A549 (cell line): ENCODE results near the gene CTU1. TPM values are rescaled to one million over a fixed set of nuclear protein-coding genes. Genes with fewer than 3 reads are reported as not detected.
A peak's percentile ranks its signal among the peaks of the same experiment; 100 is the strongest.

Experiments used
- ATAC-seq, 2 experiments: fragments of 200-7000 bp in 1 of 2; fragments of >200 bp in 1 of 2; cut with Nextera tagmentation in 1 of 2; cut with Tn5 transposase in 1 of 2; 3 replicates each; pipeline versions ENCODE4 v1.8.0 to v1.9.1; 2018 to 2020; ENCODE audit warnings: mild to moderate bottlenecking in 1 of 2, moderate library complexity in 1 of 2
- CTCF ChIA-PET: fragments of 300-600 bp; sonication (Branson Sonifier 250); formaldehyde crosslinking; extraction: SDS; loops from one replicate; lab custom pipeline; 2021; ENCODE audit warnings: antibody characterized with exemption, inconsistent platforms; lab: Yijun Ruan, JAX
- POLR2A ChIA-PET: fragments of 350-600 bp; formaldehyde crosslinking; extraction: SDS; loops from one replicate; lab custom pipeline; 2021; ENCODE audit warnings: antibody characterized with exemption, inconsistent platforms; lab: Yijun Ruan, JAX
- DNase-seq, 2 experiments: peaks; one replicate each; pipeline versions ENCODE4 v3.0.0 to v3.0.0-alpha.2; 2011 to 2016; ENCODE audit warnings: low read depth in 1 of 2, low spot score in 1 of 2
- FAIRE-seq: peaks from 2 replicates; lab custom pipeline; 2011; peaks lifted over from hg19 to GRCh38; lab: Jason Lieb, UNC
- H3K27ac ChIP-seq, 2 experiments: fragments of >200 bp; sonication (Bioruptor Twin); formaldehyde crosslinking; 3 replicates each; pipeline ENCODE4 v1.5.1; 2016 to 2017
- H3K4me1 ChIP-seq: fragments of >200 bp; sonication (Bioruptor Twin); formaldehyde crosslinking; 3 replicates; pipeline ENCODE4 v1.6.1; 2016
- H3K4me2 ChIP-seq: fragments of >200 bp; sonication (Bioruptor Twin); formaldehyde crosslinking; 3 replicates; pipeline ENCODE4 v1.6.1; 2016
- H3K4me3 ChIP-seq: fragments of >200 bp; sonication (Bioruptor Twin); formaldehyde crosslinking; 3 replicates; pipeline ENCODE4 v1.5.1; 2016
- H3K9me3 ChIP-seq: fragments of >200 bp; sonication (Bioruptor Twin); formaldehyde crosslinking; 3 replicates; pipeline ENCODE4 v1.6.1; 2016
- CBX2 ChIP-seq: fragments of 200-600 bp; sonication (generic); IDR thresholded peaks from 2 replicates; pipeline ENCODE4 v1.6.1; 2016; ENCODE audit warnings: low read depth, mild to moderate bottlenecking, borderline replicate concordance
- CBX8 ChIP-seq: fragments of 200-600 bp; sonication (generic); IDR thresholded peaks from 2 replicates; pipeline ENCODE4 v1.6.1; 2016
- CHD4 ChIP-seq: fragments of 200-600 bp; sonication (generic); IDR thresholded peaks from 2 replicates; pipeline ENCODE4 v1.6.1; 2016; ENCODE audit warnings: antibody characterized with exemption, mild to moderate bottlenecking, borderline replicate concordance
- EHF ChIP-seq: fragments of 250-450 bp; sonication (Bioruptor Pico); IDR thresholded peaks from 2 replicates; pipeline ENCODE4 v1.5.0; 2020; ENCODE audit warnings: mild to moderate bottlenecking
- FOSL2 ChIP-seq, 2 experiments: fragments of 450-650 bp in 1 of 2; fragments of >200 bp in 1 of 2; sonication (Bioruptor Twin) in 1 of 2; formaldehyde crosslinking; IDR thresholded peaks; 2 replicates each; pipeline versions ENCODE4 v1.5.0 to v1.6.1; 2016 to 2020; ENCODE audit warnings: mild to moderate bottlenecking in 1 of 2, moderate library complexity in 1 of 2
- FOXS1 ChIP-seq: fragments of 250-450 bp; sonication (Bioruptor Pico); IDR thresholded peaks from 2 replicates; pipeline ENCODE4 v1.5.0; 2020; ENCODE audit warnings: mild to moderate bottlenecking, moderate library complexity
- GATA3 ChIP-seq: IDR thresholded peaks from 2 replicates; pipeline ENCODE4 v1.6.1; 2012; ENCODE audit warnings: borderline replicate concordance
- HEYL ChIP-seq: fragments of 250-450 bp; sonication (Bioruptor Pico); IDR thresholded peaks from 2 replicates; pipeline ENCODE4 v1.8.0; 2021; ENCODE audit warnings: mild to moderate bottlenecking, moderate library complexity
- JUN ChIP-seq, 2 experiments: fragments of >200 bp; sonication (Bioruptor Twin); formaldehyde crosslinking; IDR thresholded peaks; 2 replicates in 1 of 2; 3 replicates in 1 of 2; pipeline ENCODE4 v1.6.1; 2016 to 2017
- JUNB ChIP-seq: fragments of >200 bp; sonication (Bioruptor Twin); formaldehyde crosslinking; IDR thresholded peaks from 2 replicates; pipeline ENCODE4 v1.6.1; 2016
- KDM1A ChIP-seq: fragments of 200-600 bp; sonication (generic); IDR thresholded peaks from 2 replicates; pipeline ENCODE4 v1.6.1; 2016; ENCODE audit warnings: low read depth, mild to moderate bottlenecking
- KDM5A ChIP-seq: fragments of 200-600 bp; sonication (generic); IDR thresholded peaks from 2 replicates; pipeline ENCODE4 v1.6.1; 2016; ENCODE audit warnings: antibody characterized with exemption, mild to moderate bottlenecking
- MAFK ChIP-seq: fragments of 450-650 bp; IDR thresholded peaks from 2 replicates; pipeline ENCODE4 v1.6.1; 2014; ENCODE audit not compliant: partially characterized antibody
- MAZ ChIP-seq: fragments of 150-350 bp; IDR thresholded peaks from 2 replicates; pipeline ENCODE4 v1.6.1; 2014; ENCODE audit warnings: antibody characterized with exemption, low read depth, low read length, borderline replicate concordance
- NFE2L2 ChIP-seq: fragments of 150-350 bp; conservative IDR thresholded peaks from 2 replicates; pipeline ENCODE4 v1.6.1; 2014; ENCODE audit warnings: low read length
- NPAS2 ChIP-seq: fragments of 250-450 bp; sonication (Bioruptor Pico); IDR thresholded peaks from 2 replicates; pipeline ENCODE4 v1.8.0; 2022; ENCODE audit warnings: mild to moderate bottlenecking, moderate library complexity, borderline replicate concordance
- NR3C1 ChIP-seq: fragments of >200 bp; sonication (Bioruptor Twin); formaldehyde crosslinking; IDR thresholded peaks from 3 replicates; pipeline ENCODE4 v1.6.1; 2017
- POLR2AphosphoS2 ChIP-seq: conservative IDR thresholded peaks from 2 replicates; pipeline ENCODE4 v1.6.1; 2012; ENCODE audit warnings: low read length, improper control_type of control experiment, inconsistent platforms
- RCOR1 ChIP-seq: fragments of 150-350 bp; IDR thresholded peaks from 2 replicates; pipeline ENCODE4 v1.6.1; 2014; ENCODE audit warnings: antibody characterized with exemption, low read length, low read depth
- SMC3 ChIP-seq: fragments of >200 bp; sonication (Bioruptor Twin); formaldehyde crosslinking; IDR thresholded peaks from 3 replicates; pipeline ENCODE4 v1.6.1; 2018; ENCODE audit warnings: inconsistent platforms
- TFCP2L1 ChIP-seq: fragments of 250-450 bp; sonication (Bioruptor Pico); IDR thresholded peaks from 2 replicates; pipeline ENCODE4 v1.5.0; 2021; ENCODE audit warnings: mild to moderate bottlenecking
- USF2 ChIP-seq: fragments of 450-650 bp; IDR thresholded peaks from 2 replicates; pipeline ENCODE4 v1.6.1; 2014; ENCODE audit warnings: antibody characterized with exemption
- ZC3H11A ChIP-seq: fragments of 450-650 bp; IDR thresholded peaks from 2 replicates; pipeline ENCODE4 v1.6.1; 2014; ENCODE audit warnings: antibody characterized with exemption, mild to moderate bottlenecking
- ZFP36 ChIP-seq: fragments of 450-650 bp; IDR thresholded peaks from 2 replicates; pipeline ENCODE4 v1.6.1; 2014; ENCODE audit warnings: borderline replicate concordance; ENCODE audit not compliant: partially characterized antibody
- ZNF302 ChIP-seq: fragments of 250-450 bp; sonication (Bioruptor Pico); IDR thresholded peaks from 2 replicates; pipeline ENCODE4 v1.9.0; 2021; ENCODE audit warnings: inconsistent platforms, mild to moderate bottlenecking, moderate library complexity
- WGBS: methylation state at CpG from one replicate; pipeline ENCODE4 v1.1.6; 2017; ENCODE audit errors: missing lambda C conversion rate; 5-methylcytosine and 5-hydroxymethylcytosine counted together
- polyA plus RNA-seq, 4 experiments: library from polyadenylated mRNA; depleted of rRNA in 3 of 4; stranded (reverse); fragments of >200 nt; fragmentation: RNase III in 1 of 4; extraction: RNeasy Plus Mini Kit Qiagen cat#74134 plus additional on column Dnase treatment in 1 of 4; gene quantifications; 2 replicates in 3 of 4; 3 replicates in 1 of 4; pipeline ENCODE4 v1.2.3, GENCODE V29; 2011 to 2017
- TF ChIP-seq, protein P1 (sequence below): IDR thresholded peaks from 2 replicates; pipeline ENCODE4 v1.6.1; 2012
- TF ChIP-seq, protein P2 (sequence below): fragments of 250-450 bp; sonication (Bioruptor Pico); IDR thresholded peaks from 2 replicates; pipeline ENCODE4 v1.5.0; 2020; ENCODE audit warnings: low read depth, mild to moderate bottlenecking, moderate library complexity

The CTU1 gene
- polyA plus RNA-seq, 2 of the 4 experiments (the other 2 are of a cell fraction), result 4.5 to 7.4 TPM

- Histone ChIP-seq H3K4me3 (no peak overlapping the region), H3K27ac (no peak overlapping the region), H3K9me3 (no peaks in the 10 kb centered on the region), H3K4me2 (no peak overlapping the region), H3K4me1 (no peaks in the 10 kb centered on the region)
- FAIRE-seq, result no peak
- POLR2A ChIA-PET, result no interaction called here
- no peak for TF ChIP-seq ZFP36
- TF ChIP-seq NFE2L2, result no peak
- no peak for TF ChIP-seq ZNF302 (CRISPR knock-in tag)
- no peak for TF ChIP-seq RCOR1
- TF ChIP-seq SMC3, result no peak
- TF ChIP-seq JUNB, result no peak
- TF ChIP-seq NR3C1, result no peak
- no peak for TF ChIP-seq CBX2
- TF ChIP-seq CHD4, result no peak
- no peak for TF ChIP-seq GATA3
- TF ChIP-seq, protein P1, sequence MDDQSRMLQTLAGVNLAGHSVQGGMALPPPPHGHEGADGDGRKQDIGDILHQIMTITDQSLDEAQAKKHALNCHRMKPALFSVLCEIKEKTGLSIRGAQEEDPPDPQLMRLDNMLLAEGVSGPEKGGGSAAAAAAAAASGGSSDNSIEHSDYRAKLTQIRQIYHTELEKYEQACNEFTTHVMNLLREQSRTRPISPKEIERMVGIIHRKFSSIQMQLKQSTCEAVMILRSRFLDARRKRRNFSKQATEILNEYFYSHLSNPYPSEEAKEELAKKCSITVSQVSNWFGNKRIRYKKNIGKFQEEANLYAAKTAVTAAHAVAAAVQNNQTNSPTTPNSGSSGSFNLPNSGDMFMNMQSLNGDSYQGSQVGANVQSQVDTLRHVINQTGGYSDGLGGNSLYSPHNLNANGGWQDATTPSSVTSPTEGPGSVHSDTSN, result no peak
- TF ChIP-seq HEYL (CRISPR knock-in tag), result no peak
- no peak for TF ChIP-seq CBX8
- no peak for TF ChIP-seq EHF (CRISPR knock-in tag)
- TF ChIP-seq, protein P2, sequence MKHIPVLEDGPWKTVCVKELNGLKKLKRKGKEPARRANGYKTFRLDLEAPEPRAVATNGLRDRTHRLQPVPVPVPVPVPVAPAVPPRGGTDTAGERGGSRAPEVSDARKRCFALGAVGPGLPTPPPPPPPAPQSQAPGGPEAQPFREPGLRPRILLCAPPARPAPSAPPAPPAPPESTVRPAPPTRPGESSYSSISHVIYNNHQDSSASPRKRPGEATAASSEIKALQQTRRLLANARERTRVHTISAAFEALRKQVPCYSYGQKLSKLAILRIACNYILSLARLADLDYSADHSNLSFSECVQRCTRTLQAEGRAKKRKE (CRISPR knock-in tag), result no peak
- TF ChIP-seq NPAS2 (CRISPR knock-in tag), result no peak
- no peak for DNase-seq
- no peak for ATAC-seq
- CTCF ChIA-PET, result interaction anchor here (1.2 kb wide), 1 partner anchor 10 kb away, joined by 3 read pairs; no protein-coding TSS in a partner anchor
- 51% methylated on average over 16 of the region's 16 CpGs for WGBS
These were observed 17.3 kb upstream of the CTU1 start for GRCh38 chr19:51125421-51126075.

- Histone ChIP-seq H3K4me2 (no peak within 1 kb of the TSS), H3K27ac (no peak within 1 kb of the TSS), H3K9me3 (no peaks in the 10 kb centered on the region), H3K4me3 (no peak within 1 kb of the TSS), H3K4me1 (no peaks in the 10 kb centered on the region)
- 68% methylated on average over 14 of the region's 14 CpGs for WGBS
- ChIA-PET CTCF (no interaction called here), POLR2A (no interaction called here)
- TF ChIP-seq USF2, result no peak
- TF ChIP-seq GATA3, result no peak
- TF ChIP-seq POLR2AphosphoS2, result no peak
- peak; percentile 91 for TF ChIP-seq MAFK
- no peak for TF ChIP-seq RCOR1
- TF ChIP-seq FOSL2 (IDR thresholded peaks at IDR 0.05), result no peak
- TF ChIP-seq FOSL2 (CRISPR knock-in tag; IDR thresholded peaks at IDR 0.05), result no peak
- ATAC-seq (no peak), DNase-seq (no peak), FAIRE-seq (no peak)
These were observed 16.5 kb upstream of the CTU1 start, which contains the start of gene SIGLEC9 for GRCh38 chr19:51124729-51125128. SIGLEC9 (plus strand) TSS chr19:51124906; CDS start chr19:51124975, 69 bp downstream.

- no peak for ATAC-seq
- POLR2A ChIA-PET, result no interaction called here
- Histone ChIP-seq H3K9me3 (no peaks in the 10 kb centered on the region), H3K4me2 (no peak overlapping the region), H3K27ac (no peak overlapping the region), H3K4me3 (no peak overlapping the region), H3K4me1 (no peaks in the 10 kb centered on the region)
- DNase-seq, result no peak
- CTCF ChIA-PET, result no interaction called here
- 49% methylated on average over 7 of the region's 9 CpGs for WGBS
- FAIRE-seq, result no peak
- no peak for TF ChIP-seq USF2
- no peak for TF ChIP-seq ZC3H11A
- TF ChIP-seq, protein P2 (CRISPR knock-in tag), result no peak
- TF ChIP-seq TFCP2L1 (CRISPR knock-in tag), result no peak
- no peak for TF ChIP-seq FOXS1 (CRISPR knock-in tag)
- no peak for TF ChIP-seq JUN (IDR thresholded peaks at IDR 0.05)
- no peak for TF ChIP-seq MAZ
- no peak for TF ChIP-seq KDM5A
- no peak for TF ChIP-seq KDM1A
These were observed 16.0 kb upstream of the CTU1 start for GRCh38 chr19:51124216-51124615.
